ENCODE results near the gene OR2M7.
"Not testable (repeated sequence)": the region's sequence is repeated elsewhere in the genome, so short reads cannot be mapped to it uniquely, and the experiment has no call there.

OR2M7 gene

GRCh38 chr1:248324468-248324867, at the start of gene OR2M7:
Gene OR2M7, minus strand, starts transcription at chr1:248324568. Its CDS starts 0 bp downstream, at chr1:248324568.
- no peak for DNase-seq

- no peak for DNase-seq
These were observed 49.4 kb upstream of the OR2M7 start for GRCh38 chr1:248373761-248374160.

GRCh38 chr1:248372394-248372793, 48.0 kb upstream of the OR2M7 start:
- no peak for DNase-seq

- no peak for DNase-seq
These were observed 42.2 kb upstream of the OR2M7 start for GRCh38 chr1:248366609-248367008.

- DNase-seq = no peak
These were observed 36.9 kb upstream of the OR2M7 start, which contains the start of gene OR2T4 for GRCh38 chr1:248361121-248361715. Gene OR2T4, plus strand, starts transcription at chr1:248361665. Its CDS starts 0 bp downstream, at chr1:248361665.

- DNase-seq = no peak
These were observed 35.0 kb upstream of the OR2M7 start for GRCh38 chr1:248359415-248359814.

GRCh38 chr1:248348475-248348874, 24.1 kb upstream of the OR2M7 start, which contains the start of gene OR14C36:
Gene OR14C36, plus strand, starts transcription at chr1:248348775. Its CDS starts 0 bp downstream, at chr1:248348775.
- no peak for DNase-seq

- no peak for DNase-seq
These were observed 19.1 kb upstream of the OR2M7 start for GRCh38 chr1:248343451-248343850.

GRCh38 chr1:248316796-248317195, 7.6 kb downstream of the OR2M7 start:
- DNase-seq = no peak

GRCh38 chr1:248306740-248307139, 17.6 kb downstream of the OR2M7 start:
- DNase-seq = not testable (repeated sequence)

GRCh38 chr1:248306103-248306502, 18.3 kb downstream of the OR2M7 start:
- no peak for DNase-seq

- not testable (repeated sequence) for DNase-seq
These were observed 18.7 kb downstream of the OR2M7 start for GRCh38 chr1:248305672-248306071.

- no peak for DNase-seq
These were observed 21.0 kb downstream of the OR2M7 start, which contains the start of gene OR2T12 for GRCh38 chr1:248303324-248303723. Gene OR2T12, minus strand, starts transcription at chr1:248303424. Its CDS starts 7,846 bp downstream, at chr1:248295578.

GRCh38 chr1:248288391-248288790, 36.0 kb downstream of the OR2M7 start:
- no peak for DNase-seq

- DNase-seq = no peak
These were observed 46.5 kb downstream of the OR2M7 start, which contains the start of gene OR2T33 for GRCh38 chr1:248277876-248278275. Gene OR2T33, minus strand, starts transcription at chr1:248277976. Its CDS starts 4,162 bp downstream, at chr1:248273814.

All from fibroblast of upper back skin (primary cell).